ENCODE results near the gene CREG1. TPM values are rescaled to one million over a fixed set of nuclear protein-coding genes. Genes with fewer than 3 reads are reported as not detected.

The CREG1 gene
- total and polyA plus RNA-seq, 5 donors, result 64.6 to 97.4 (median 90.8) TPM

GRCh38 chr1:167544447-167545093 is 9.0 kb downstream of the CREG1 start:
- ATAC-seq (no peak), DNase-seq (no peak)
- 92% methylated on average over 3 of the region's 3 CpGs for WGBS
- Histone ChIP-seq H3K4me3 (ENCODE audit: low read length) (no peak overlapping the region), H3K4me1 (ENCODE audit: control insufficient read depth, insufficient read depth, low read length) (no peaks in the 10 kb centered on the region), H3K27ac (ENCODE audit: low read length) (no peak overlapping the region), H3K9me3 (ENCODE audit: control insufficient read depth, low read length) (no peaks in the 10 kb centered on the region), H3K27me3 (ENCODE audit: control insufficient read depth, insufficient read depth) (no peaks in the 10 kb centered on the region)
- intact Hi-C loops (cut with DNase I), result no loop called here

- WGBS, result 83% methylated on average over 13 of the region's 13 CpGs
- DNase-seq (no peak), ATAC-seq (peak; percentile 38)
- H3K27ac ChIP-seq (ENCODE audit: low read length), result no peak overlapping the region
- H3K9me3 ChIP-seq (ENCODE audit: control insufficient read depth, low read length), result no peaks in the 10 kb centered on the region
- intact Hi-C loops (cut with DNase I), result no loop called here
- peaks cover 2% of the 10 kb centered on the region for H3K4me1 ChIP-seq (ENCODE audit: control insufficient read depth, insufficient read depth, low read length)
- no peaks in the 10 kb centered on the region for H3K27me3 ChIP-seq (ENCODE audit: control insufficient read depth, insufficient read depth)
- no peak overlapping the region for H3K4me3 ChIP-seq (ENCODE audit: low read length)
Measured at GRCh38 chr1:167543199-167543990, 10.2 kb downstream of the CREG1 start.

- no peak overlapping the region for H3K27ac ChIP-seq (ENCODE audit: low read length)
- no peak overlapping the region for H3K4me3 ChIP-seq (ENCODE audit: low read length)
- DNase-seq (no peak), ATAC-seq (no peak)
- intact Hi-C loops (cut with DNase I), result no loop called here
- WGBS, result 81% methylated on average over 12 of the region's 12 CpGs
- H3K4me1 ChIP-seq (ENCODE audit: control insufficient read depth, insufficient read depth, low read length), result peaks cover 2% of the 10 kb centered on the region
- no peaks in the 10 kb centered on the region for H3K9me3 ChIP-seq (ENCODE audit: control insufficient read depth, low read length)
- no peaks in the 10 kb centered on the region for H3K27me3 ChIP-seq (ENCODE audit: control insufficient read depth, insufficient read depth)
Measured at GRCh38 chr1:167542109-167543032, 11.2 kb downstream of the CREG1 start.

- ATAC-seq (no peak), DNase-seq (no peak)
- H3K27me3 ChIP-seq (ENCODE audit: control insufficient read depth, insufficient read depth), result no peaks in the 10 kb centered on the region
- intact Hi-C loops (cut with DNase I), result no loop called here
- H3K9me3 ChIP-seq (ENCODE audit: control insufficient read depth, low read length), result no peaks in the 10 kb centered on the region
- WGBS, result 0% methylated on average over 1 of the region's 1 CpG
- no peak overlapping the region for H3K4me3 ChIP-seq (ENCODE audit: low read length)
- H3K27ac ChIP-seq (ENCODE audit: low read length), result no peak overlapping the region
- peaks cover 2% of the 10 kb centered on the region for H3K4me1 ChIP-seq (ENCODE audit: control insufficient read depth, insufficient read depth, low read length)
Measured at GRCh38 chr1:167541610-167542009, 12.0 kb downstream of the CREG1 start.

GRCh38 chr1:167541003-167541402 is 12.6 kb downstream of the CREG1 start:
- ATAC-seq (no peak), DNase-seq (no peak)
- Histone ChIP-seq H3K4me1 (ENCODE audit: control insufficient read depth, insufficient read depth, low read length) (peaks cover 2% of the 10 kb centered on the region), H3K9me3 (ENCODE audit: control insufficient read depth, low read length) (no peaks in the 10 kb centered on the region), H3K27ac (ENCODE audit: low read length) (no peak overlapping the region), H3K4me3 (ENCODE audit: low read length) (no peak overlapping the region), H3K27me3 (ENCODE audit: control insufficient read depth, insufficient read depth) (no peaks in the 10 kb centered on the region)
- intact Hi-C loops (cut with DNase I), result no loop called here

GRCh38 chr1:167538657-167539056 is 14.9 kb downstream of the CREG1 start:
- intact Hi-C loops (cut with DNase I), result loop anchor here (10.0 kb wide), 6 partner anchors 84 to 654 kb away; no protein-coding TSS in a partner anchor
- Histone ChIP-seq H3K9me3 (ENCODE audit: control insufficient read depth, low read length) (no peaks in the 10 kb centered on the region), H3K27ac (ENCODE audit: low read length) (no peak overlapping the region), H3K27me3 (ENCODE audit: control insufficient read depth, insufficient read depth) (no peaks in the 10 kb centered on the region), H3K4me3 (ENCODE audit: low read length) (no peak overlapping the region), H3K4me1 (ENCODE audit: control insufficient read depth, insufficient read depth, low read length) (peaks cover 2% of the 10 kb centered on the region)
- 47% methylated on average over 5 of the region's 5 CpGs for WGBS
- ATAC-seq (no peak), DNase-seq (no peak)

GRCh38 chr1:167533851-167534300 is 19.7 kb downstream of the CREG1 start:
- ATAC-seq (peak; percentile 73 to 88), DNase-seq (peak; percentile 57 to 80 (median 71))
- Histone ChIP-seq H3K27me3 (ENCODE audit: control insufficient read depth, insufficient read depth) (no peaks in the 10 kb centered on the region), H3K4me3 (ENCODE audit: low read length) (no peak overlapping the region), H3K9me3 (ENCODE audit: control insufficient read depth, low read length) (no peaks in the 10 kb centered on the region), H3K4me1 (ENCODE audit: control insufficient read depth, insufficient read depth, low read length) (peaks cover 2% of the 10 kb centered on the region), H3K27ac (ENCODE audit: low read length) (no peak overlapping the region)
- WGBS, result 9% methylated on average over 8 of the region's 8 CpGs
- intact Hi-C loops (cut with DNase I), result loop anchor here (5.0 to 10.0 kb wide), 7 partner anchors 79 to 649 kb away; no protein-coding TSS in a partner anchor

- WGBS, result 72% methylated on average over 6 of the region's 6 CpGs
- Histone ChIP-seq H3K4me3 (ENCODE audit: low read length) (no peak overlapping the region), H3K9me3 (ENCODE audit: control insufficient read depth, low read length) (no peaks in the 10 kb centered on the region), H3K27ac (ENCODE audit: low read length) (no peak overlapping the region), H3K4me1 (ENCODE audit: control insufficient read depth, insufficient read depth, low read length) (no peaks in the 10 kb centered on the region), H3K27me3 (ENCODE audit: control insufficient read depth, insufficient read depth) (no peaks in the 10 kb centered on the region)
- DNase-seq (peak; percentile 45 to 76 (median 70)), ATAC-seq (peak; percentile 62 to 64)
- intact Hi-C loops (cut with DNase I), result loop anchor here (5.0 to 10.0 kb wide), 7 partner anchors 78 to 648 kb away; no protein-coding TSS in a partner anchor
Measured at GRCh38 chr1:167532964-167533824, 20.4 kb downstream of the CREG1 start.

- Histone ChIP-seq H3K9me3 (ENCODE audit: control insufficient read depth, low read length) (no peaks in the 10 kb centered on the region), H3K4me3 (ENCODE audit: low read length) (no peak overlapping the region)
- intact Hi-C loops (cut with DNase I), result loop anchor here (5.0 to 10.0 kb wide), 7 partner anchors 78 to 648 kb away; no protein-coding TSS in a partner anchor
Measured at GRCh38 chr1:167532375-167532774, 21.2 kb downstream of the CREG1 start.

More at GRCh38 chr1:167532375-167532774, 21.2 kb downstream of the CREG1 start:
- H3K4me1 ChIP-seq (ENCODE audit: control insufficient read depth, insufficient read depth, low read length), result no peaks in the 10 kb centered on the region
- no peak overlapping the region for H3K27ac ChIP-seq (ENCODE audit: low read length)
- no peaks in the 10 kb centered on the region for H3K27me3 ChIP-seq (ENCODE audit: control insufficient read depth, insufficient read depth)
- DNase-seq, result no peak
- no peak for ATAC-seq

Data from right cardiac atrium (tissue), 5 donors.